ENCODE measurements around the gene TBC1D14.

TBC1D14 gene

GRCh38 chr4:6948134-6948460 lies 38.5 kb downstream of the TBC1D14 start:
- TF ChIP-seq POLR2AphosphoS5 (IDR thresholded peaks at IDR 0.05; ENCODE audit: low read depth, low read length), result no peak
- no peak for TF ChIP-seq SIN3A (IDR thresholded peaks at IDR 0.05; ENCODE audit: borderline replicate concordance, insufficient read depth, low read length)
- TF ChIP-seq TAF1 (IDR thresholded peaks at IDR 0.05; ENCODE audit: borderline replicate concordance, insufficient read depth, low read length), result no peak
- no peak for TF ChIP-seq FOXP2 (optimal IDR thresholded peaks at IDR 0.05; ENCODE audit: borderline replicate concordance, extremely low read depth, extremely low read length, insufficient read depth)
- TF ChIP-seq REST (IDR thresholded peaks at IDR 0.05; ENCODE audit: insufficient read depth in 1 of 2, low read depth in 2 of 2, low read length in 2 of 2), result no peak

GRCh38 chr4:6951880-6952381 lies 42.3 kb downstream of the TBC1D14 start:
- TF ChIP-seq POLR2AphosphoS5 (IDR thresholded peaks at IDR 0.05; ENCODE audit: low read depth, low read length) (no peak), SIN3A (IDR thresholded peaks at IDR 0.05; ENCODE audit: borderline replicate concordance, insufficient read depth, low read length) (no peak), REST (IDR thresholded peaks at IDR 0.05; ENCODE audit: insufficient read depth in 1 of 2, low read depth in 2 of 2, low read length in 2 of 2) (no peak)

- TF ChIP-seq FOXP2 (optimal IDR thresholded peaks at IDR 0.05; ENCODE audit: borderline replicate concordance, extremely low read depth, extremely low read length, insufficient read depth) (no peak), TAF1 (IDR thresholded peaks at IDR 0.05; ENCODE audit: borderline replicate concordance, insufficient read depth, low read length) (no peak), POLR2AphosphoS5 (IDR thresholded peaks at IDR 0.05; ENCODE audit: low read depth, low read length) (no peak), SIN3A (IDR thresholded peaks at IDR 0.05; ENCODE audit: borderline replicate concordance, insufficient read depth, low read length) (no peak), REST (IDR thresholded peaks at IDR 0.05; ENCODE audit: insufficient read depth in 1 of 2, low read depth in 2 of 2, low read length in 2 of 2) (no peak)
Measured at GRCh38 chr4:6953751-6954380, 44.2 kb downstream of the TBC1D14 start.

- TF ChIP-seq SIN3A (IDR thresholded peaks at IDR 0.05; ENCODE audit: borderline replicate concordance, insufficient read depth, low read length) (no peak), FOXP2 (optimal IDR thresholded peaks at IDR 0.05; ENCODE audit: borderline replicate concordance, extremely low read depth, extremely low read length, insufficient read depth) (no peak), REST (IDR thresholded peaks at IDR 0.05; ENCODE audit: insufficient read depth in 1 of 2, low read depth in 2 of 2, low read length in 2 of 2) (no peak), TAF1 (IDR thresholded peaks at IDR 0.05; ENCODE audit: borderline replicate concordance, insufficient read depth, low read length) (no peak), POLR2AphosphoS5 (IDR thresholded peaks at IDR 0.05; ENCODE audit: low read depth, low read length) (no peak)
Measured at GRCh38 chr4:6955261-6955911, 45.8 kb downstream of the TBC1D14 start.

Data from PFSK-1 (cell line).